GM20431 (cell line): Measurements from ENCODE around the gene SPCS2.
"Not testable (repeated sequence)": the region's sequence is repeated elsewhere in the genome, so short reads cannot be mapped to it uniquely, and the experiment has no call there.

Experiments used
- in situ Hi-C: fragments of 300-500 bp; cut with MseI, MboI; formaldehyde crosslinking; loops from one replicate; pipeline ENCODE4 v1.15.0; 2020; ENCODE audit warnings: low sequenced_read_pairs; ENCODE audit not compliant: unreplicated experiment

Gene SPCS2

GRCh38 chr11:74990941-74991340, 41.9 kb downstream of the SPCS2 start:
- in situ Hi-C loops, result no loop called here

- in situ Hi-C loops, result no loop called here
These were observed 43.8 kb downstream of the SPCS2 start for GRCh38 chr11:74992852-74993251.

GRCh38 chr11:75000975-75001354, 51.9 kb downstream of the SPCS2 start:
- in situ Hi-C loops, result no loop called here

- in situ Hi-C loops, result no loop called here
These were observed 52.6 kb downstream of the SPCS2 start for GRCh38 chr11:75001686-75002085.

- in situ Hi-C loops, result no loop called here
These were observed 53.5 kb downstream of the SPCS2 start for GRCh38 chr11:75002516-75002915.

- in situ Hi-C loops, result no loop called here
These were observed 55.1 kb downstream of the SPCS2 start for GRCh38 chr11:75004215-75004614.

- in situ Hi-C loops, result no loop called here
These were observed 62.3 kb downstream of the SPCS2 start for GRCh38 chr11:75011357-75011756.

GRCh38 chr11:75011872-75012271, 62.8 kb downstream of the SPCS2 start:
- in situ Hi-C loops, result no loop called here

GRCh38 chr11:75013051-75013450, 64.0 kb downstream of the SPCS2 start:
- in situ Hi-C loops, result no loop called here

GRCh38 chr11:75014129-75014528, 65.1 kb downstream of the SPCS2 start:
- in situ Hi-C loops, result no loop called here

- in situ Hi-C loops, result not testable (repeated sequence)
These were observed 70.1 kb downstream of the SPCS2 start for GRCh38 chr11:75019200-75019599.

- in situ Hi-C loops, result loop anchor here (10.0 kb wide), 1 partner anchor 184 kb away; no protein-coding TSS in a partner anchor
These were observed 71.3 kb downstream of the SPCS2 start for GRCh38 chr11:75020328-75020727.

- in situ Hi-C loops, result loop anchor here (10.0 kb wide), 1 partner anchor 183 kb away; no protein-coding TSS in a partner anchor
These were observed 73.2 kb downstream of the SPCS2 start for GRCh38 chr11:75022296-75022695.

GRCh38 chr11:75022759-75023396, 73.8 kb downstream of the SPCS2 start:
- in situ Hi-C loops, result loop anchor here (10.0 kb wide), 1 partner anchor 182 kb away; no protein-coding TSS in a partner anchor

- in situ Hi-C loops, result loop anchor here (10.0 kb wide), 1 partner anchor 181 kb away; no protein-coding TSS in a partner anchor
These were observed 74.5 kb downstream of the SPCS2 start for GRCh38 chr11:75023446-75024067.

GRCh38 chr11:75024068-75024449, 75.0 kb downstream of the SPCS2 start:
- in situ Hi-C loops, result loop anchor here (10.0 kb wide), 1 partner anchor 181 kb away; no protein-coding TSS in a partner anchor

GRCh38 chr11:75024764-75025211, 75.7 kb downstream of the SPCS2 start:
- in situ Hi-C loops, result loop anchor here (10.0 kb wide), 1 partner anchor 180 kb away; no protein-coding TSS in a partner anchor

GRCh38 chr11:75025561-75025960, 76.5 kb downstream of the SPCS2 start:
- in situ Hi-C loops, result loop anchor here (10.0 kb wide), 1 partner anchor 179 kb away; no protein-coding TSS in a partner anchor

GRCh38 chr11:75028321-75028720, 79.3 kb downstream of the SPCS2 start:
- in situ Hi-C loops, result loop anchor here (10.0 kb wide), 1 partner anchor 176 kb away; no protein-coding TSS in a partner anchor
